ENCODE data around the gene FOXD1.

DNA sequence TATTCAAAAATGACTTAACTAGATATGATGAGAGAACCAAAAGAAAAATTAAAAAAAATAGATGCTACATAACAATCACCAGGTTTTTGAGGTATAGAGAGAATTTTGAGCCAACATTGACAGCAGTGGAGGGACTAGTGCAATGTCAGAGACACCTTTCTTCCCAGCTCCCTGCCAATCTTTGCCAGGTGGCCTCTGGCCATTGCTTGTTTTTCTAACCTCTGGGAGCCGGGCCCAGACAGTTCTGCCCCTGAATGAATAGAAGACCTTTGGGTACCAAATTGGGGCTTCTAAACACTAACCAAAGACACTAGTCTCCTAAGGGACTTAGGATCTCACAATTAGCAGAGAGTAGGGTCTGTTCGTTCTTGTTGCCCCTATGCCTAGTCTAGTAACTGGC, 33.4 kb downstream of the FOXD1 start:
- TF ChIP-seq CTCF (IDR thresholded peaks at IDR 0.05) (no peak), POLR2A (IDR thresholded peaks at IDR 0.05) (no peak)

Data from heart left ventricle (tissue), 13 donors.